Measurements from ENCODE around the gene CDH13.

DNA sequence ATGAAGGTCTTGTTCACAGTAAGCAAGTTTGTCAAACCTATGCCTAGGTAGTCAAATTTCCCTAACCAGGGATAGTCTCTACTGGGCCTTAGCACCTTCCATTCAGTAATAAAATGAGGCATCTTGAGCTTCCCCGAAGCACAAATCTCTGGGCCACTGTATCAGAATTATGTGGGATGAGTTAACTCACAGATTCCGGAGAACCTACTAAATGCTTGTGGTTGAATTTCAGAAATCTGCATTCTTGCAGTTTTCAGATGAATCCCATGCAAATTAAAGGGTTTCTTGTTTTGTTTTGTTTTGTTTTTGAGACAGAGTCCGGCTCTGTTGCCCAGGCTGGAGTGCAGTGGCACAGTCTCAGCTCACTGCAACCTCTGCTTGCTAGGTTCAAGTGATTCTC lies 702.2 kb downstream of the CDH13 start:
- TF ChIP-seq CTCF (IDR thresholded peaks at IDR 0.05) (no peak), POLR2A (IDR thresholded peaks at IDR 0.05; ENCODE audit: low read depth) (no peak), POLR2AphosphoS5 (IDR thresholded peaks at IDR 0.05) (no peak), EP300 (IDR thresholded peaks at IDR 0.05) (no peak)

Measured in esophagus muscularis mucosa (tissue), 4 donors.